ENCODE results near the gene CHRDL1.
"Not testable (repeated sequence)": the region's sequence is repeated elsewhere in the genome, so short reads cannot be mapped to it uniquely, and the experiment has no call there.

Gene CHRDL1

DNA sequence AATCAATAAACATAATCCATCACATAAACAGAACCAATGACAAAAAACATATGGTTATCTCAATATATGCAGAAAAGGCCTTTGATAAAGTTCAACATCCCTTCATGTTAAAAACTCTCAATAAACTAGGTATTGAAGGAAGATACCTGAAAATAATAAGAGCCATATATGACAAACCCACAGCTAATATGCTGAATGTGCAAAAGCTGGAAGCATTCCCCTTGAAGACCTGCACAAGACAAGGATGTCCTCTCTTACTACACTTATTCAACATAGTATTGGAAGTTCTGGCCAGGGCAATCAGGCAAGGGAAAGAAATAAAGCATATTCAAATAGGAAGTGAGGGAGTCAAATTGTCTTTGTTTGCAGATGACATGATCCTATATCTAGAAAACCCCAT lies 141.3 kb downstream of the CHRDL1 start:
- not testable (repeated sequence) for DNase-seq

DNA sequence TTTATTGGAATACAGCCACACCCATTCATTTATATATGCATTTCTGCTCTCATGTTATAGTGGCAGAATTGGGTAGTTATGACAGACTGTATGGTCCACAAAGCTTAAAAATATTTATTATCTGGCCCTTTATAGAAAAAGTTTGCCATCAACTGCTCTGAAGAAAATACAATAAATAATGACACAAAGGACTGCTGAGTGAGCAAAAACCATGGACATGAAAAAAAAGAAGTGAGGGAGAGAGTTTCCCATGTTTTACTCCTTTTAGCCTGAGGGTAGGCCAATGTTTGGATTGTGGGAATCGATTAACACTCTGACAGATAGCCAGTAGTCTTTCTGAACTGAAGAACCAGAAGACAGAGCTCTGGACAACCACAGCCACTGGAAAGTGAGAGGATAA lies 149.2 kb downstream of the CHRDL1 start:
- no peak for DNase-seq

Data from CD4-positive, alpha-beta T cell treated with Interferon alpha-2 for 1 hour (primary cell).